Activated T-cell treated with anti-CD3 and anti-CD28 coated beads, Interleukin-2, amount 50 U/mL, for 1 hour (primary cell): ENCODE results near the gene ZFP28.

Source experiments
- DNase-seq: peaks from one replicate; pipeline ENCODE4 v3.0.0-alpha.2; 2020

Gene ZFP28

DNA sequence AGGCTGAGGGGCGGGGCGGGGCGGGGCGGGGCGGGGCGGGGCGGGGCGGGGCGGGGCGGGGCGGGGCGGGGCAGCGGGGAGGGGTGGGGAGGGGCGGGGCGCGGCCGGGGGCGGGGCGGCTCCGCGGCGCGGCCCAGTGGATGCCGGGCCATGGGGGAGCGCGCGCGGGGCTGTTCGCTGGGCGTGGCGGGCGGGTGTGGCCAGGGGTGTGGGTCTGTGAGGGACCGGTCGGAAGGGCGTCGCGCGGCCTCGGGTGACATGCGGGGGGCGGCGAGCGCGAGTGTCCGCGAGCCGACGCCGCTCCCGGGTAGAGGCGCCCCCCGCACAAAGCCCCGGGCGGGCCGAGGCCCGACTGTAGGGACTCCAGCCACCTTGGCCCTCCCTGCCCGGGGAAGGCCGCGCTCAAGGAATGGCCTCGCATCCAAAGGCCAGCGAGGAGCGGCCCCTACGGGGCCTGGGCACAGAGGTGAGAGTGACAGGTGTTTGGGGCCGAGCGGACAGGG lies at the start of gene ZFP28:
TSS of gene ZFP28 (plus strand) at position 188 of the 503 bp plus-strand sequence. CDS start at position 259, 71 bp downstream.
- DNase-seq = no peak

DNA sequence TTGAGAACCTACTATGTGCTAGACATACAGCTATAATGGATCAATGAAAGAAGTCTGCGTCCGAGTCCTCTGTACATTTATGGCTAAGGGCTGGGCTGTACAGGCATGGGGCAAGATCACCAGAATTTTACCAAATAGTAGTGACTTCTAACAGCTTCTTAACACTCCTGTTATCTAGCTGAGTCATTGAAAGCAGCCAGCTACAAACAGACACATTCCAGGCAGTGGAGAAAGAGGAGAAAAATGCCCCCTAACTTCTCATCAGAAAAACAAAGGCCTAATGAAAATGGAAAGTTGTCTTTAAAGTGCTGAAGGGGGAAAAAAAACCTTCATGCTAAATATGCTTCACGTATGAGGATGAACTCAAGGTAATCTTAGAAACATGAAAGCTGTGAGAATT lies 47.3 kb upstream of the ZFP28 start:
- no peak for DNase-seq

DNA sequence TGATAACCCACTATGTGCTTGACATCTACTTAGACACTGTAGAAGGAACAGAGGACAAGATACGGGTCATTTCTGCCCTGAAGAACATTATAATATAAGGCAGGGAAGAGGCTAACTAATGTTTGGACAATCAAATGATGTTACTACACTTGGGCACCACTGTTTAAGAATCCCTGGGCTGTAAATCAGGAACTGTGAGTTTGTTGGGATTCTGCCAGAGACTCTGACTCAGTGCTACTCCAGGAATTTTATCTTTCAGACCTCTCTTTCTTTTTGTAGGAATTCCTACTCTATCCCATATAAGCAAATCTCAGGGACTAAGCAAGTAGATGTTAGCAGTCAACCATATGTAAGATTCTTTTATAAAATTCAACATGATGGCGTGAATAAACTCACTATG lies 34.2 kb upstream of the ZFP28 start:
- DNase-seq = no peak

DNA sequence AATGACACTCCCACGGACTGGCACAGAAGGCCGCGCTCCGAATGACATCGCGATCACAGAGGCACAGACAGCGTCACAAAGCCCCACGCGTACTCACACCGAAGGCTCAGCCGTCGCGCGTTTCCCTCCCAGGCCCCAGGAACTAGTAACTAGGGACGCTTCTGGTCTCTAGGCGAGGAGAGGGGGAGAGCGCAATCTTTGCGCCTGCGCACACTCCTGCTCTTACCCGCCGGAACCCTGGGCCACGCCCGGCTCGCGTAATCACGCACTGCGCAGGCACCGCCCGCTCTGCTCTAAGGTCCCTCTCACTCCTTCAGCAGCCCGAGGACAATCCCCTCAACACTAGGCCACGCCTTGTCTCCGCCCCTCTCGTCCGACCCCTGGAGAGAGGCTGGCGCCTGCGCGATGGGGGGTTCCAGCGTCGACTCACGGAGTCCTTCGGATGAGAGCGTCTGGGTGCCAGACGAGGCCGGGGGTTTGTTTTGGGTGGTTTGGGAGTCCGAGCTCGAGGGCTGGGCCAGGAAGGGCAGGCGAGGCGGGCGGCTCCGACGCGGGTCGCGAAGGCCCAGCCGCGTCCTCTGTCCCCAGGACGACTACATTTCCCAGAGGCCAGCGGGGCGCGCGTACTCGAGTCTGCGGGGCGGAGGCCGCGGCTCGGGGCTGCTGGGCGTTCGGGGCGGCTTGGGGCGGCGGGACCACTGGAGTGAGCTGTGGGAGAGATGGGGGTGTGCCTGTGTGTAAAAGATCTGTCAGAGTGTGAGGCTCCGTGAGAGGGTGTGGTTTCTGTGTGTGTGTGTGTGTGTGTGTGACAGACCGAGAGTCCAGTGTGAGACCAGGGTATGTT lies 31.1 kb upstream of the ZFP28 start, which contains the start of gene ZNF471:
TSS of gene ZNF471 (plus strand) at position 410 of the 844 bp plus-strand sequence. CDS start 3,717 bp downstream, outside the sequence.
- DNase-seq = peak; percentile 84

DNA sequence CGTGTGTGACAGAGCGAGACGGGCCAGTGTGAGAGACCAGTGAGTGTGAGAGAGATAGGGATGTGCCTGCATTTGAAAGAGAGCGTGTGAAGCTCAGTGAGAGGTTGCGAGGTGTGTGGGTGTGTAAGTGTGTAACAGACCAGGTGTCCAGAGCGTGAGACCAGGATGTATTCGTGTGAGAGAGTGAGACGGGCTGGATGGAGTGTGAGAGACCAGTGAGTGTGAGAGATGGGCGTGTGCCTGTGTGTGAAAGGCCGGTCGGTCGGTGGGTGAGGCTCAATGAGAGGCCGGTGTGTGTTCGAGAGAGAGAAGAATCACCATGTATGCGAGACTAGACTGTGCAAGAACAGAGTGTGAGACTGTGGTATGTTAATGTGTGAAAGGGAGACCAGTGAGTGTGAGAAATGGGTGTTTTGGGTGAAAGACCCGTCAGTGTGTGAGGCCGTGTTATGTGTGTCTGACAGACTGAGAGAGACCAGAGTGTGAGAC lies 30.4 kb upstream of the ZFP28 start:
- no peak for DNase-seq

DNA sequence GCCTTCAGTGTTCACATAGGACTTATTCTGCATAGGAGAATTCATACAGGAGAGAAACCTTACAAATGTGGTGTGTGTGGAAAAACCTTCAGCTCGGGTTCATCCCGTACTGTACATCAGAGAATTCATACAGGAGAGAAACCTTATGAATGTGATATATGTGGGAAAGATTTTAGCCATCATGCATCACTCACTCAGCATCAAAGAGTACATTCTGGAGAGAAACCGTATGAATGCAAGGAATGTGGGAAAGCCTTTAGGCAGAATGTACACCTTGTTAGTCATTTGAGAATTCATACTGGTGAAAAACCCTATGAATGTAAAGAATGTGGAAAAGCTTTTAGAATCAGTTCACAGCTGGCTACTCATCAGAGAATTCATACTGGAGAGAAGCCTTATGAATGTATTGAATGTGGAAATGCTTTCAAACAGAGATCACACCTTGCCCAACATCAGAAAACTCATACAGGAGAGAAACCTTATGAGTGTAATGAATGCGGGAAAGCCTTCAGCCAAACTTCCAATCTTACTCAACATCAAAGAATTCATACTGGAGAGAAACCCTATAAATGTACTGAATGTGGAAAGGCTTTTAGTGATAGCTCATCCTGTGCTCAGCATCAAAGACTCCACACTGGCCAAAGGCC lies 13.4 kb upstream of the ZFP28 start:
- DNase-seq = no peak

DNA sequence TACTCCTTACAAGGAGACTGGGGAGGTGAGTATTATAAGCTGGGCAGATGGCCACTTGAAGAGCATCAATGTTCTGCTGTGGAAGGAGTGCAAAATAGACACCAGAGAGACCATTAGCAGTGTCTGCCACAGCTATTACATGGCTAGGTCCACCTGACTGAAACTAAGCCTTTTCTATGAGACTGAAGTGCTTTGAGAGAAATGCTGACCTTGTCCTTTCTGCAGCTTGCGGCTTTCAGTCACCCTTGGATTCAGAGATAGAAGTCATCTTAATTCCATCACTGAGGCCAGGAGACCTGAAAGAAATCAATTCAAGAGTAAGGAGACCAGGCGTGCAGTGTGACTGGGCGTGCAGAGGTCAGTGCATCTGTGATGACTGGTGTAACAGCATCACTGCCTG lies 1.3 kb upstream of the ZFP28 start:
- no peak for DNase-seq

DNA sequence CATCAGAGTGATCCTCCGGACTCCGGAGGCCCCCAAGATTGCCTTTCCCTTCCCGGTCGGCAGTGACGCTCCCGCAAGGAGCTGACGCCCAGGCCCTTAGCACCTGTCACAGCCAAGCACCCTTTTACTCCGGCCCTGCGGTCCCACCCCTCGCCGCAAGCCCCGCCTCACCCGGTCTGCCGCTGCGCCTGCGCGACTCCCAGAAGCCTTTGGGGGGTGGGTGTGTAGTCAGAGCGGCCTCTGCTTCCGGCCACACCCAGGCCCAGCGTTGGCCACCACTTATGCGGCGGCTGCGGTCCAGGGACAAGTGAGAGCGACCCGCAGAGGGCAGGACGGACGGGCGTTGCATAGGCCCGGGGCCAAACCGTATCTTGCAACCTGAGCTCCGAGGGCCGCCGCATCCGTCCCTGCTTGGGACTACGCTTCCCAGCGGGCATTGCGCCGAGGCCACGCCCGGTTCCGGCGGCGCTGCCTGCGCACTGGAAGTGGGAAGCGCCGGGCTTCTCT lies 441 bp upstream of the ZFP28 start:
- peak; percentile 90 for DNase-seq

DNA sequence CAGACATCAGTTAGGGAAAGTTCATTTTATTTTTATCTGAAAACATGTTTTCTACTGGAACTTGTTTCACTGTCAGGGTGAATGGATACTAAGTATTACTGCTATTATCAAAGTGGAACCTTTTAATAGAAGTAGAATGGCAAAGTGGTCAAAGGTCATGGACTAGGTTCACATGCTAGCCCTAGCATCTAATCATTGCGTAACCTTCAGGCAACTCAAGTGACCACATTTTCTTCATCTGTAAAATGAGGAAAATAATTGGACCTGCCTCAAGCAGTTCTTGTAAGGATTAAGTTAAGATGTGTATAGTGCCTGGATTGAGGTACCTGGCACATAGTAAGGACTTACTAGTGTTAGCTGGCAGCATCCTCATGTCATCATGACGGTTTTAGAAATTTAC lies 5.0 kb downstream of the ZFP28 start:
- DNase-seq = no peak

DNA sequence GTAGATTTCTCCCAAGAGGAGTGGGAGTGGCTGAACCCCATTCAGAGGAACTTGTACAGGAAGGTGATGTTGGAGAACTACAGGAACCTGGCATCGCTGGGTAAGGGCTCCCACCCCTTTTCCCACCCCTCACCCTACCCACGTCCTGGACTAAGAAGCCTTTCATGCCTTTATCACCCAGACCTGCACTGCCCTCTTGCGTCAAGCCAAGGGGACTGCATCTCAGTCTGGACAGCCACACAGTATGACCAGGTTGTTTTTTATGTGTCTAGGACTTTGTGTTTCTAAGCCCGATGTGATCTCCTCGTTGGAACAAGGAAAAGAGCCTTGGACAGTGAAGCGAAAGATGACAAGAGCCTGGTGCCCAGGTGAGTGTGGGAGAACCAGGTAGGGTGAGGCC lies 8.8 kb downstream of the ZFP28 start:
- no peak for DNase-seq

DNA sequence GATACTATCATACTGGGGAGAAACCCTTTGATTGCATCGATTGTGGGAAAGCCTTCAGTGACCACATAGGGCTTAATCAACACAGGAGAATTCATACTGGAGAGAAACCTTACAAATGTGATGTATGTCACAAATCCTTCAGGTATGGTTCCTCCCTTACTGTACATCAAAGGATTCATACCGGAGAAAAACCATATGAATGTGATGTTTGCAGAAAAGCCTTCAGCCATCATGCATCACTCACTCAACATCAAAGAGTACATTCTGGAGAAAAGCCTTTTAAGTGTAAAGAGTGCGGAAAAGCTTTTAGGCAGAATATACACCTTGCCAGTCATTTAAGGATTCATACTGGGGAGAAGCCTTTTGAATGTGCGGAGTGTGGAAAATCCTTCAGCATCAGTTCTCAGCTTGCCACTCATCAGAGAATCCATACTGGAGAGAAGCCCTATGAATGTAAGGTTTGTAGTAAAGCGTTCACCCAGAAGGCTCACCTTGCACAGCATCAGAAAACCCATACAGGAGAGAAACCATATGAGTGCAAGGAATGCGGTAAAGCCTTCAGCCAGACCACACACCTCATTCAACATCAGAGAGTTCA lies 15.6 kb downstream of the ZFP28 start:
- no peak for DNase-seq

DNA sequence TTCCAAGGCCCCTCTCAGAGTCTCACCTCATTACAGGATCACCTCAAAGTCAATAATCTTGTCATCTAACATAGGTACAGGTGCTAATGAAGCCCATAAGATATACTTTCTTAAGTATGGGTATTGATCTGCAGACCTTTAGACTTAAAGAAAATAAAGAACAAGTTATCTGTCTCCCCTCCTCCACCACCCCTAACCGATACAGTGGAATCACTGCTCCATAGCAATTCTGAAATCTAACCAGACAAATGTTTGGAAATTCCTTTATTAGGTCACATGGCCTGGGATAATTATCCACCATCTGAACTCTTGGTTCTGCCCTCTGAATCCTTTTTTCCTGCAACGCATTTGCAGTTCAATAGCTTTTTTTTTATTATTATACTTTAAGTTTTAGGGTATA lies 24.0 kb downstream of the ZFP28 start:
- no peak for DNase-seq

DNA sequence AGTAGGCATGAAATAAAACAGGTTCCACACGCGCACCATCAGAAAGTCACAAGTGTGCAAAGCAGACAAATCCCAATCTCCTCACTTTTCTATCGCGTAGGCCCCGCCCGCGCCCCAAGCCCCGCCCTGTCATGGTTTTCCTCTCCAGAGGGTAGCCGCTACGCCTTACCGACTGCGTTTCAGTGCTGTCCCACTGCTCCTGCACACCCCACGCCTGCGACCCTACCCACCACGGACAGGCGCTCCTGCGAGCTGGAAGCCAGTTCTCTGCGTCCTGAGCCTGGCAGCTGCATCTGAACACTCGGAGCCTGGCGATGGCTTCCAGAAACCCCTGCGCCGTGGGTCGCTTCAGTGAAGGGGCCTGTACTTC lies 28.1 kb downstream of the ZFP28 start:
- DNase-seq = no peak

DNA sequence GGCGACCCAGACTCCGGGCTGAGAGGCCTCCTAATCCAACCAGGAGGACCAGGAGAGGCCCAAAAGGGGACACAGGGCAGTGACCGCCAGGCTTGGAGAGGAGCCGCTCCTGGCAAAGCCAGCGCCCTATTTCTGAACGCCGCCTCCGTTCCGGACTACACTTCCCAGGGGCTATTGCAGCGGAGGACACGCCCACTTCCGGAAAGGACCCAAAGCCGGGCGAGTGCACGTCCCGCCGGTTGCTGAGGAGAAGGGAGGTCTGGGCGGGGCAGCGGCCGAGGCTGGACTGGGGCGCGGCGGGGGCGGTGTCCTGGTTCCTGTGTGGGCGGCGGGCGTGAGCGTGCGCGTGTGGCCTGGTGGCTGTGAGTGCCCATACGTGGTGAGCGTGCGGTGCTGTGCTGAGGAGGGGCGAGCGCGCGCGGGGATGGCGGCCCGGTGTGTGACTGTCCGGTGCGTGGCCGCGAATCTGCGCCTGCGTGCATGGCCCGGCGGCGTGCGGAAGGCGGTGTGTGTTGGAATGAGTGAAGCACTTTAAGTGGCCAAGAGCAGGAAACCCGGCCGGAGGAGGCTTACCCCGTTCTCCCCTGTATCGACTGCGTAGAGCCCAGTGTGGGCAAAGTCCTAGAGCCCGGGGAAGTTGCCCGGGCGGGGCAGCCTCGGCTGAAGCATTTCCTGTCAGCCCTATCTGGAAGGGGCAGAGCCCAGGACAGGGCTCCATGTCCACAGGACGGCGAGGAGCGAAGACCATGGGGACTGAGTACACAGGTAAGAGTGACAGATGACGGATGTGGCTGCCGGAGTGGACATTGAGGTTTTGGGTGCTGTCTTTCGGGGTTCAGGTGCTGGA lies 28.7 kb downstream of the ZFP28 start, which contains the start of gene ZNF470:
TSS of gene ZNF470 (plus strand) at position 195 of the 847 bp plus-strand sequence. CDS start 2,844 bp downstream, outside the sequence.
- peak; percentile 87 for DNase-seq

DNA sequence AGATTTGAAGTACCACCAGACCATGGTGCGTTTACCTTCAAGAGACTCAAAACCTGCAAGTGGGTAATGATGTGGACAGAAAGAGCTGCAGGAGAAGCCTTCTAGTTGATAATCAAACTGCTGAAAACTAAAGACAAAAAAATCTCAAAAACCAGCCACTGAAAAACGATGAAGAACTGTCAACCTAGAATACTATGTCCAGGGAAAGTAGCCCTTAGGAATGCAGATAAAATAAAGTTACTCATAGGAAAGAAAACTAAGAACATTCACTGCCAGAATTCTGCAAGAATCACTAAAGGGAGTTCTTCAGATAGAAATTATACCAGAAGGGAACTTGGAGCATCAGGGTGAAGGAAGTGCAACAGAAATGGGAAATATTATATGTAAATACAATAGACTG lies 33.8 kb downstream of the ZFP28 start:
- no peak for DNase-seq

DNA sequence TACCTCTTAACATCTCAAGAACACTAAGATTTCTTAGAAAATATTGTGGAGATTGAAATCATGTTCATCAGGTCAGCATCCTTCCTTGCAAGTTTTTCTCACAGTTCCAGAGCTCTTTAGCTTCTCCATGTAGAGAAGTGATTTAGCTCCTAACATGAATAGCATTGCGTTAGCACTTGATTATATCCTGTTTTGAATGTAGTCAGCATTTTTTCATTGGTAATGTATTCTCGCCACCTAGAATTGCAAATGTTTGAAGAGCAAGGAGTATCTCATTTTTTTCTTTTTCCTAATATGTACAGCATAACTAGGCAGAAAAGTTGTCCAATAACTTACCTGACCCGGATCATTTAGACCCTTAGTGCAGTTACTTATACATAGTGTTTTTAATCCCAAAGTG lies 35.2 kb downstream of the ZFP28 start:
- no peak for DNase-seq

DNA sequence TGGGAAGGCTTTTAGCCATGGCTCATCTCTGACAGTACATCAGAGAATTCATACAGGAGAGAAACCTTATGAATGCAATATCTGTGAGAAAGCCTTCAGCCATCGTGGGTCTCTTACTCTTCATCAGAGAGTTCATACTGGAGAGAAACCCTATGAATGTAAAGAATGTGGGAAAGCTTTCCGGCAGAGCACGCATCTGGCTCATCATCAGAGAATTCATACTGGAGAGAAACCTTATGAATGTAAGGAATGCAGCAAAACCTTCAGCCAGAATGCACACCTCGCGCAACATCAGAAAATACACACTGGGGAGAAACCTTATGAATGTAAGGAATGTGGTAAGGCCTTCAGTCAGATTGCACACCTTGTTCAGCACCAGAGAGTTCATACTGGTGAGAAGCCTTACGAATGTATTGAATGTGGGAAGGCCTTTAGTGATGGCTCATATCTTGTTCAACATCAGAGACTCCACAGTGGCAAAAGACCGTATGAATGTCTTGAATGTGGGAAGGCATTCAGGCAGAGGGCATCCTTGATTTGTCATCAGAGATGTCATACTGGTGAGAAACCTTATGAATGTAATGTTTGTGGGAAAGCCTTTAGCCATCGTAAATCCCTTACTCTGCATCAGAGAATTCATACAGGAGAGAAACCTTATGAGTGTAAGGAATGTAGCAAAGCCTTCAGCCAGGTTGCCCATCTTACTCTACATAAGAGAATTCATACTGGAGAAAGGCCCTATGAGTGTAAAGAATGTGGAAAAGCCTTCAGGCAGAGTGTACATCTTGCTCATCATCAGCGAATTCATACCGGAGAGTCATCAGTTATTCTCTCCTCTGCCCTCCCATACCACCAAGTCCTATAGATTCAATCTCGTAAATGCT lies 39.2 kb downstream of the ZFP28 start:
- DNase-seq = no peak

DNA sequence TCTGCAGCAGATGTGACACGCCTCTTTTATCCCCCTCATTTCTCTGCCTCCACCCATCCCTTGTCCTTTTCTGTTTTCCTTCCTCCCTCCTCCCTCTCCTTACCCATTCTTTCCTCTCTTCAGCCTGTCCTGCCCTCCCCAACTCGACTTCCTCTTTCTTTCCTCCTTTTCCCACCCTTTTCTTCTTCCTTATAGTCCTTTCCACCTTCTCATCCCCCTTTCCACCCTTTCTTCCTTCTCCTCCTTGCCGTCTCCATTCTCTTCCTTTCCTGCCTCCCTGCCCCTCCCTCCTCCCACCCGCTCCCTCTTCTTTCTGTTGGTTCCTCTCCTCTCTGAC lies 55.7 kb downstream of the ZFP28 start:
- no peak for DNase-seq

DNA sequence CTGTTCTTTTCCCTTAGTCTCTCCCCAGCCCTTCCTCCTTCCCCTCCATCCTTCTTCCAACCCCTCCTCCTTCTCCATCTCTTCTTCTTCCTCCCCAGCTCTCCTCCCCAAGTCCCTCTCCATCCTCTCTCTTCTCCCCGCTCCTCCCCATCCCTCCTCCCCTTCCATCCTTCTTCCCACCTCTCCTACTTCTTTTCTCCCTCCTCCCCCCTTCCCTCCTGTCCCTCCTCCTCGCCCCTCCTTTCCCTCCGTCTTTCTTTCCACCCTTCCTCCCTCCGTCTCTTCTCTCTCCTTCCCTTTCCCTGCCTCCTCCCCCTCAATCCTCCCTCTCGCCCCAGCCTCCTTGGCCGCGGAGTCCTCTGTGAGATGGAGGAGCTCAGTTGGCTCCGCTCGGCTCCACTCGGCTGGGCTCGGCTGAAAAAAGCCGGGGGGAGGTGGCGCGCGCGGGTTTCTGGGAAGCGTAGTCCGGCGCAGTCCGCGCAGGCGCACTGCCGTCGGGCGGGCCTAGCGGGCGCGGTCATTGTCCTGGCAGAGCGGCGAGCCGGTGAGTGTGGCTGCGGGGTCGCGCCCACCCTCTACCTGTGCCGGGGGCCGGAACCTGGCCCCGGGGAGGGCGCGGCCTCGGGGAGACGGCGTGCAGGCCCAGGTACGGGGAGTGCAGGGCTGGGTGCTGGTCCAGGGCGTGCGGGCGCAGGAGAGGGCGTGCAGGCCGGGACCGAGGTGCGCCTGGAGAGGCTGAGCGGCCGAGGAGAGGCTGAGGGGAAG lies 56.2 kb downstream of the ZFP28 start, which contains the start of gene ZNF71:
TSS of gene ZNF71 (plus strand) at position 520 of the 765 bp plus-strand sequence. CDS start 6,257 bp downstream, outside the sequence.
- peak; percentile 86 for DNase-seq

DNA sequence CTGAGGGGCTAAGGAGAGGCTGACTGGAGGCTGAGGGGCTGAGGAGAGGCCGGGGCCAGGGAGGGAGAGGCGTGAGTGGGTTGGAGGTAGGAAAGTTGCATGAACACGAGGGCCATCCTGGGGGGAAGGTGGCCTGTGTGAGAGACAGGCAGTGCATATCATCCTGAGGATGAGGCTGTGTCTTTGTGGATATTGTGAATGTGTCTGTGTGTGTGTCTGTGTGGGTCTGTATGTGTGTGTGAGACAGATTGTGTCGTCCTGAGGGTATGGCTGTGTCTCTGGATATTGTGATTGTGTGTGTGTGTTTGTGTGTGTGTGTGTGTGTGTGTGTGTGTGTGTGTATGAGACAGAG lies 56.8 kb downstream of the ZFP28 start:
- DNase-seq = no peak
